HFF-Myc (cell line): ENCODE measurements around the gene SUSD3.

Source experiments
- DNase-seq: peaks from one replicate; pipeline ENCODE4 v3.0.0-alpha.2; 2011; ENCODE audit warnings: low read depth; ENCODE audit errors: extremely low read depth
- H3K4me3 ChIP-seq: replicated peaks from 2 replicates; pipeline ENCODE4 v1.5.1; 2011; ENCODE audit warnings: low read depth, mild to moderate bottlenecking, control low read depth, low read length
- TF ChIP-seq, protein P1 (sequence below): IDR thresholded peaks from 2 replicates; pipeline ENCODE4 v1.5.1; 2012; ENCODE audit warnings: mild to moderate bottlenecking, low read depth, low read length, control low read depth; ENCODE audit errors: missing control alignments

SUSD3 gene

DNA sequence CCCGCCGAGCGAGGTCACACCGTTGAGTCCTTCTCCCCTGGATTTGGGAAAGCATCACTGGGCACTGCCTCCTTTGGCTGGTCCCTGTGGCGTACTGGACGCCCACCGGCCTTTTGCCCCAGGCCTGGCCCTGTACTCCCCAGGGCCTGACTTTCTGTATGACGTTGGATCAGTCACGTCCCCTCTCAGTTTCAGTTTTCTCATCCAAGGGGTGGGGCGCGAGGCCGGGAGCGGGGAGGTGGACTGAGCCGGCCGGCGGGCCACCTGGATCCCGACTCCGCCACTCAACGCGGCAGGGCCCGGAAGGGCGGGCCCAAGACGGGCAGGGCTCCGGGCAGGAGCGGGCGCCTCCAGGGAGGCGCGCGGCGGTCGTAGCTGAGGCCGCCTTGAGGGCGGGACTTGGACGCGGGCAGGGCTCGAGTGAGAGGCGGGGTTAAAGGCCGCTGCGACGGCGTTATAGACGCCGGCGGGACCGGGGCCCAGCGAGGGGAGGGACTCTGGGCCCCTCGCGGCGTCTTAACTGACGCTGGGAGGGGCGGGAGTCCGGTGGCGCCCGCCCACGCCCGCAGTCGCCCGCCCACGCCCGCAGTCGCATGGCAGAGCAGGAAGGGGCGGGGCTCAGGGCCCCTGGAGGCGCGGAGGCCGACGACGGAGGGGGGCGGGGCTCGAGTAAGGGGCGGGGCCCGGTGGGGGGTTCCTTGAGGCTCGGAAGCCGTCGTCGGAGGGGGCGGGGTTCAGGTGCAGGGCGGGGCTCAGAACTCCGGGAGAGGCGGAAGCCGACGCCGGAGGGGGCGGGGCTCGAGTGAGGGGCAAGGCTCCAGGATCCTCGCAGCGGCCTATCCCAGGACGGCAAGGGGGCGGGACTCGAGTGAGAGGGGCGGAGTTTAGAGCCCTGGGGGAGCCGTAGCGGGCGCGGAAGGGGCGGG, 37.0 kb downstream of the SUSD3 start:
- H3K4me3 ChIP-seq, result peak overlapping the region; percentile 40
- DNase-seq, result peak; percentile 89
- TF ChIP-seq, protein P1, sequence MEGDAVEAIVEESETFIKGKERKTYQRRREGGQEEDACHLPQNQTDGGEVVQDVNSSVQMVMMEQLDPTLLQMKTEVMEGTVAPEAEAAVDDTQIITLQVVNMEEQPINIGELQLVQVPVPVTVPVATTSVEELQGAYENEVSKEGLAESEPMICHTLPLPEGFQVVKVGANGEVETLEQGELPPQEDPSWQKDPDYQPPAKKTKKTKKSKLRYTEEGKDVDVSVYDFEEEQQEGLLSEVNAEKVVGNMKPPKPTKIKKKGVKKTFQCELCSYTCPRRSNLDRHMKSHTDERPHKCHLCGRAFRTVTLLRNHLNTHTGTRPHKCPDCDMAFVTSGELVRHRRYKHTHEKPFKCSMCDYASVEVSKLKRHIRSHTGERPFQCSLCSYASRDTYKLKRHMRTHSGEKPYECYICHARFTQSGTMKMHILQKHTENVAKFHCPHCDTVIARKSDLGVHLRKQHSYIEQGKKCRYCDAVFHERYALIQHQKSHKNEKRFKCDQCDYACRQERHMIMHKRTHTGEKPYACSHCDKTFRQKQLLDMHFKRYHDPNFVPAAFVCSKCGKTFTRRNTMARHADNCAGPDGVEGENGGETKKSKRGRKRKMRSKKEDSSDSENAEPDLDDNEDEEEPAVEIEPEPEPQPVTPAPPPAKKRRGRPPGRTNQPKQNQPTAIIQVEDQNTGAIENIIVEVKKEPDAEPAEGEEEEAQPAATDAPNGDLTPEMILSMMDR, result no peak

DNA sequence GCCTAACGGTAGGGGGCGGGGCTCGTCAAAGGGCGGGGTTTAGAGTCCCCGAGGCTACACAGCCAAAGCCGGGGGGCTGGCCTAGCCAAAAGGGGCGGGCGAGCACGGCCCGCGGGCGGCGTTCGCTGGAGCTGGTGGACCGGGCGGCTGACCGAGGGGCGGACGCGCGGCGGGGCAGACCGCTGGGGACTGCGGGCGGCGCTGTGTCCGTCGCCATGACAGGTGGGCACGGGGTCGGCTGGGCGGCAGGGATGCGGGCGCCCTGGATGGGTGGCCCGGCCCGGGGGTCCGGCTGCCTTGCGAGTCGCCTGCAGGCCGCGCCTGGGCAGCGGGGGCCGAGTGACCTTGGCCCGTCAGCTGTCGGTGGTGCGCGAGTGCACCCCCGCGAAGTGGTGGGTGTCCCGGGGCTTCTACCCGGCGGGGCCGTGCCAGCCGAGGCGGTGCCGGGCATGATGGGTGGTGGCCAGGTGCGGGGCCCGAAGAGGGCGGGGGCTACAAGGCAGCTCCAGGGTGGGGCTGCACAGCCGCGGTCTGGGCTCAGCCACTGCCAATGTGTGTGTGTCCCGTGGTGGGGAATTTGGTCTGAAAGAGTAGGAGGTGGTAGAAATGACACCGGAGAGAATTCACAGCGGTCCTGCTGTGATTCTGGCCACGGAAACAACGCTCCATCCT, 37.8 kb downstream of the SUSD3 start, which contains the start of gene CARD19:
TSS of gene CARD19 (plus strand) at position 87 of the 672 bp plus-strand sequence. CDS start at position 216, 129 bp downstream.
- TF ChIP-seq, protein P1, result no peak
- DNase-seq, result no peak
- H3K4me3 ChIP-seq, result peak within 1 kb of the TSS; percentile 57

DNA sequence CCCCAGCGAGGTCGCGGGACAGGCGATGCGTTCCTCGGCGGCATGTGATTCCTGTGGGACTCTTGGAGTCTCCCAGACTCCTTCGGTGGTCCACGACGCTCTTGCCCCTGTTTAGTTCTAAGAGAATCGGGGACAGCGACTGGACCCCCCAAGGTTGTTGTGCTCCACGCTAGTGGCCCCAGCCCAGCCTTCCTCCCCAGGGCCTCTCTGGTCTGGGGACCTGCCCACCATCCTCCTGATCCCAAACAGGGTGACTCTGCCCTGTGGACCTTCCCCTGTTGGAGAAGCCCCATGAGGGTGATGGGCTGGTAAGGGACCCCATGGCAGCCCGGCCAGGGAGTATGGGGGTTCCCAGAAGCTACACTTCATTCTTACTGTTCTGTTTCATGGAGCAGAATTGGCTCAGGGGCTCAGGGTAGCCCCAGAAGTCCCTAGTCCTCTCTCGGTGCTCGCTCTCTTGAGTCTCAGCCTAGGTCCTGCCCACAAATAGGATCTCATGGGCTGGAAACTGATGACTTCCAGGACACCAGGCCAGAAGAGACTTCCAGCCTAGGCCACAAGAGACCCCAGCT, 38.4 kb downstream of the SUSD3 start:
- TF ChIP-seq, protein P1, result no peak
- no peak for DNase-seq
- peak overlapping the region; percentile 57 for H3K4me3 ChIP-seq

DNA sequence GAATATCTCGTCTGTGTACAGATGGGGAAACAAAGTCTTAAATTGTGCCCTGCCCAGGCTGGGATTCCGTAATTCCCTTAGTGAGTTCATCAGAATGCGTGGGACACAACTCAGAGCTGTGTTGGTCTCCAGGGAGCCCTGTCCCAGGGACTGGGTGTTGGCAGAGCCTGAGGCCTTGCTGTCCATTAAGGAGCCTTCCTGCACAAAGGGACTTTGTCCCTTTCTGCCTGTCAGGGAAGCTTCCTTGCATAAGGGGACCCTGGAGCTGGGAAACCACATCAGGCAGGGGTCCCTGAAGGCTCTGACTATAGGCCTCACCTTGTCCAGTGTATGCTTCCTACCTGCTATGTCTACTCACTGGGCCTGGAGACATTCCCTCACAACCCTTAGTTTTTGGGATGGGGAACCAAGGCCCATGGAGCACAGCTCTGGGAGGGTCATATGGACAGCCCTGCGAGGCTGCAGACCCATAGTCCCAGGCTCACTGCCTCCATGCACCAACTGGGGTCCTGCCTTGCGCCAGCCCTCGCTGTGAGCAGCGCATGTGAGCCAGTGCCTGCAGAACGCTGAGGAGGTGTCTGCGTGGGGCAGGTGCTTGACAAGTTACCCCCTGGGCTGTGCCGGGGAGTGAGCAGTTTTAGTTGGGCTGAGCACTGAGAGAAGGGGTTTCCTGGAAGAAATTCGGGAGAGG, 39.2 kb downstream of the SUSD3 start:
- no peak for DNase-seq
- peak overlapping the region; percentile 57 for H3K4me3 ChIP-seq
- TF ChIP-seq, protein P1, result no peak

DNA sequence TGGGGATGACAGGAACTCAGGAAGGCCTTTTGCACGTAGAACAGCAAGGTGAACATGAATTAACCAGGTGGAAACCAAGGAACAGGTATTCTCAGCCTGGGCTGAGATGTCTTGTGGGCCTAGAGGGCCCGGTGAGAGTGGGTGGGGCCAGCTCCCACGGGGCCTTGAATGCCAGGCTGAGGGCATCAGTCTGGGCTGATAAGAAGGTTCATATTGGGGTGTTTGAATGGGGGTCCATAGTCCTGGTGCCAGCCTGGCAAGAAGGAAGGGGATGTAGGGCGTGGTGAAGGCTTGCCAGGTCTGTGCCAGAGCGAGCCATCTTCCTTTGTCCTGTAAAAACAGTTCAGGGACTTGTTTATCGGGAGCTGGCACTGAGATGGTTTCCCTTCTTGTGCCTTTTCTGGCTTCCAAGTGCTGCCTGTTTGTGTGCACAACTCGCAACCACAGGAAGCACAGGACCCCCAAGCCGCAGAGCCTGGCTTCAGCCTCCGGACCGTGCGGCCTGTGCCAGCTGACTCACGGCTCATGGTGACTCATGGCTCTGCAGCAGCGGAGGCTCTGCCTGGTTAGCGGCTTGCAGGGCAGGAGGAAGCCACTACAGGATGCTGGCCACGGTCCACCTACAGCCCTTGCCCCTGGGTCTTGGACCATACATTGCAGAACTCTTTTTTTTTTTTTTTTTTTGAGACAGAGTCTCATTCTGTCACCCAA, 39.9 kb downstream of the SUSD3 start:
- peak; percentile 91 for DNase-seq
- H3K4me3 ChIP-seq, result peak overlapping the region; percentile 57
- TF ChIP-seq, protein P1, result no peak
